ENCODE measurements around the gene SNAP23.

DNA sequence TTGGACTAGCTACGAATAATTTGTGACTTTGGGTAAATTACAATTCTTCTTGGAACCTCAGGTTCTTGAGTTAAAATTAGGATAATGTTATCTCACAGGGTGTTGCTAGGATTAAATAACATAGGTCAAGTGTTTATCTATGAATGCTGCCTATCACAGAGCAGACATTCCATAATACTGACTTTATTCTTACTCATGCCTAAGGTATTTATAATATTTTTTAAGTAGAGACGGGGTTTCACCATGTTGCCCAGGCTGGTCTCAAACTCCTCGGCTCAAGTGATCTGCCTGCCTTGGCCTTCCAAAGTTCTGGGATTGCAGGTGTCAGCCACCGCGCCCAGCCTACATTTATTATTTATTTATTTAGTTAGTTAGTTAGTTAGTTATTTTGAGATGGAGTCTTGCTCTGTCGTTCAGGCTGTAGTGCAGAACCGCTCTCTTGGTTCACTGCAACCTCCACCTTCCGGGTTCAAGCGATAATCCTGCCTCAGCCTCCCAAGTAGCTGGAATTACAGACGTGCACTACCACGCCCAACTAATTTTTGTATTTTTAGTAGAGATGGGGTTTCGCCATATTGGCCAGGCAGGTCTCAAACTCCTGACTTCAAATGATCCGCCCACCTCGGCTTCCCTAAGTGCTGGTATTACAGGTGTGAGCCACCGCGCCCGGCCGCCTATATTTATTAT is 3.8 kb upstream of the SNAP23 start:
- no peak for TF ChIP-seq CTCF (IDR thresholded peaks at IDR 0.05 in 8 of 11, conservative IDR thresholded peaks at IDR 0.05 in 3 of 11)
- no peak for TF ChIP-seq POLR2AphosphoS5 (IDR thresholded peaks at IDR 0.05)
- no peak for TF ChIP-seq POLR2A (IDR thresholded peaks at IDR 0.05)
